Activated T-helper 1 cell treated with anti-CD3 and anti-CD28 coated beads, Interleukin-12 subunit alpha, Interleukin-12 subunit beta, Interleukin-2, Interleukin-4 antibody, amounts not matched to agents 30 ng/mL and 10 ng/mL and 1 ng/mL, durations not matched to agents 14 hours and 24 hours and 36 hours (primary cell): ENCODE data around the gene TMED4. TPM values are rescaled to one million over a fixed set of nuclear protein-coding genes. Genes with fewer than 3 reads are reported as not detected.
"Not testable (repeated sequence)": the region's sequence is repeated elsewhere in the genome, so short reads cannot be mapped to it uniquely, and the experiment has no call there.

Experiments used
- DNase-seq: peaks from one replicate; pipeline ENCODE4 v3.0.0; 2021; ENCODE audit warnings: low spot score
- H3K27ac Mint-ChIP-seq: one replicate; pipeline ENCODE4 v1.8.0; 2021; ENCODE audit warnings: mild to moderate bottlenecking, mixed read lengths
- H3K27me3 Mint-ChIP-seq: one replicate; pipeline ENCODE4 v1.8.0; 2022; ENCODE audit warnings: mild to moderate bottlenecking, moderate library complexity, mixed read lengths; ENCODE audit not compliant: insufficient read depth
- H3K36me3 Mint-ChIP-seq: one replicate; pipeline ENCODE4 v1.8.0; 2021; ENCODE audit warnings: low read depth, mixed read lengths
- H3K4me1 Mint-ChIP-seq: one replicate; pipeline ENCODE4 v1.8.0; 2021; ENCODE audit warnings: low read depth, mixed read lengths
- H3K4me3 Mint-ChIP-seq: one replicate; pipeline ENCODE4 v1.8.0; 2021; ENCODE audit warnings: mild to moderate bottlenecking, moderate library complexity, mixed read lengths
- H3K9me3 Mint-ChIP-seq: one replicate; pipeline ENCODE4 v1.8.0; 2021; ENCODE audit warnings: mixed read lengths
- intact Hi-C: fragments of 100-400 bp; cut with micrococcal nuclease; formaldehyde crosslinking; loops from one replicate; pipeline ENCODE4 v1.15.1; 2024
- total RNA-seq: library from RNA; stranded (reverse); gene quantifications from 2 replicates; pipeline ENCODE4 v1.2.3, GENCODE V29; 2022

Gene TMED4
- total RNA-seq, 1 donor from 2014 or later, result 79.6 TPM

- intact Hi-C loops, result no loop called here
- Mint-ChIP-seq H3K9me3 (no peaks in the 10 kb centered on the region), H3K27ac (no peak overlapping the region), H3K4me1 (no peaks in the 10 kb centered on the region), H3K27me3 (no peaks in the 10 kb centered on the region), H3K4me3 (no peak overlapping the region), H3K36me3 (peaks cover 29% of the 10 kb centered on the region)
- DNase-seq, result no peak
Observed at GRCh38 chr7:44561962-44562621, 19.9 kb downstream of the TMED4 start.

- H3K27me3 Mint-ChIP-seq, result no peaks in the 10 kb centered on the region
- no peak overlapping the region for H3K4me3 Mint-ChIP-seq
- intact Hi-C loops, result no loop called here
- H3K27ac Mint-ChIP-seq, result no peak overlapping the region
- DNase-seq, result no peak
- H3K4me1 Mint-ChIP-seq, result no peaks in the 10 kb centered on the region
- H3K36me3 Mint-ChIP-seq, result peaks cover 24% of the 10 kb centered on the region
- H3K9me3 Mint-ChIP-seq, result no peaks in the 10 kb centered on the region
Observed at GRCh38 chr7:44561481-44561880, 20.6 kb downstream of the TMED4 start.

GRCh38 chr7:44559485-44559884 lies 22.5 kb downstream of the TMED4 start:
- Mint-ChIP-seq H3K27ac (no peak overlapping the region), H3K27me3 (peaks cover 2% of the 10 kb centered on the region), H3K9me3 (no peaks in the 10 kb centered on the region), H3K4me3 (no peak overlapping the region), H3K4me1 (no peaks in the 10 kb centered on the region), H3K36me3 (peaks cover 12% of the 10 kb centered on the region)
- intact Hi-C loops, result no loop called here
- DNase-seq, result no peak

GRCh38 chr7:44557485-44557884 lies 24.5 kb downstream of the TMED4 start:
- no peak overlapping the region for H3K27ac Mint-ChIP-seq
- intact Hi-C loops, result no loop called here

GRCh38 chr7:44555350-44555749 lies 26.7 kb downstream of the TMED4 start:
- intact Hi-C loops, result no loop called here
- Mint-ChIP-seq H3K27me3 (peaks cover 8% of the 10 kb centered on the region), H3K4me1 (no peaks in the 10 kb centered on the region), H3K27ac (no peak overlapping the region), H3K36me3 (no peaks in the 10 kb centered on the region), H3K4me3 (no peak overlapping the region), H3K9me3 (no peaks in the 10 kb centered on the region)
- no peak for DNase-seq

More at GRCh38 chr7:44557485-44557884, 24.5 kb downstream of the TMED4 start:
- H3K27me3 Mint-ChIP-seq, result peaks cover 4% of the 10 kb centered on the region
- H3K4me1 Mint-ChIP-seq, result no peaks in the 10 kb centered on the region
- H3K36me3 Mint-ChIP-seq, result no peaks in the 10 kb centered on the region
- no peaks in the 10 kb centered on the region for H3K9me3 Mint-ChIP-seq
- no peak overlapping the region for H3K4me3 Mint-ChIP-seq
- DNase-seq, result no peak

- H3K4me3 Mint-ChIP-seq, H3K4me1 Mint-ChIP-seq, intact Hi-C loops, H3K27ac Mint-ChIP-seq, DNase-seq, H3K36me3 Mint-ChIP-seq, H3K9me3 Mint-ChIP-seq: not testable (repeated sequence)
- H3K27me3 Mint-ChIP-seq, result peaks cover 20% of the 10 kb centered on the region
Observed at GRCh38 chr7:44552473-44553005, 29.5 kb downstream of the TMED4 start.

- Mint-ChIP-seq H3K4me1 (peaks cover 7% of the 10 kb centered on the region), H3K36me3 (no peaks in the 10 kb centered on the region), H3K27me3 (peaks cover 22% of the 10 kb centered on the region), H3K27ac (no peak overlapping the region), H3K4me3 (no peak overlapping the region), H3K9me3 (no peaks in the 10 kb centered on the region)
- intact Hi-C loops, result no loop called here
- DNase-seq, result no peak
Observed at GRCh38 chr7:44549457-44549856, 32.6 kb downstream of the TMED4 start.

- H3K27ac Mint-ChIP-seq, result no peak overlapping the region
- no peaks in the 10 kb centered on the region for H3K9me3 Mint-ChIP-seq
- intact Hi-C loops, result no loop called here
- peaks cover 22% of the 10 kb centered on the region for H3K27me3 Mint-ChIP-seq
- no peak for DNase-seq
- no peak overlapping the region for H3K4me3 Mint-ChIP-seq
- no peaks in the 10 kb centered on the region for H3K36me3 Mint-ChIP-seq
- H3K4me1 Mint-ChIP-seq, result peaks cover 7% of the 10 kb centered on the region
Observed at GRCh38 chr7:44548893-44549292, 33.1 kb downstream of the TMED4 start.

- Mint-ChIP-seq H3K4me1 (peaks cover 7% of the 10 kb centered on the region), H3K36me3 (no peaks in the 10 kb centered on the region), H3K27ac (no peak overlapping the region), H3K27me3 (peaks cover 20% of the 10 kb centered on the region), H3K4me3 (no peak overlapping the region), H3K9me3 (no peaks in the 10 kb centered on the region)
- DNase-seq, result no peak
- intact Hi-C loops, result no loop called here
Observed at GRCh38 chr7:44547536-44548231, 34.3 kb downstream of the TMED4 start.

- no peaks in the 10 kb centered on the region for H3K9me3 Mint-ChIP-seq
- no peak overlapping the region for H3K4me3 Mint-ChIP-seq
- H3K27me3 Mint-ChIP-seq, result peaks cover 4% of the 10 kb centered on the region
- DNase-seq, result no peak
- intact Hi-C loops, result no loop called here
- H3K36me3 Mint-ChIP-seq, result no peaks in the 10 kb centered on the region
- H3K27ac Mint-ChIP-seq, result no peak overlapping the region
- no peaks in the 10 kb centered on the region for H3K4me1 Mint-ChIP-seq
Observed at GRCh38 chr7:44541876-44542610, 40.0 kb downstream of the TMED4 start.

- H3K9me3 Mint-ChIP-seq, result no peaks in the 10 kb centered on the region
- no peaks in the 10 kb centered on the region for H3K36me3 Mint-ChIP-seq
- no peak for DNase-seq
- H3K27me3 Mint-ChIP-seq, result no peaks in the 10 kb centered on the region
- no peak within 1 kb of the TSS for H3K27ac Mint-ChIP-seq
- H3K4me3 Mint-ChIP-seq, result no peak within 1 kb of the TSS
- intact Hi-C loops, result no loop called here
- no peaks in the 10 kb centered on the region for H3K4me1 Mint-ChIP-seq
Observed at GRCh38 chr7:44541028-44541869, 40.8 kb downstream of the TMED4 start, which contains the start of gene NPC1L1. NPC1L1 (minus strand) TSS chr7:44541330; CDS start chr7:44541259, 71 bp downstream.

GRCh38 chr7:44540592-44541027 lies 41.4 kb downstream of the TMED4 start:
- no peak overlapping the region for H3K27ac Mint-ChIP-seq
- no peaks in the 10 kb centered on the region for H3K27me3 Mint-ChIP-seq
- H3K4me1 Mint-ChIP-seq, result no peaks in the 10 kb centered on the region
- H3K9me3 Mint-ChIP-seq, result no peaks in the 10 kb centered on the region
- no peak for DNase-seq
- no peaks in the 10 kb centered on the region for H3K36me3 Mint-ChIP-seq
- intact Hi-C loops, result no loop called here
- H3K4me3 Mint-ChIP-seq, result no peak overlapping the region
